ENCODE measurements around the gene SLC16A9. TPM values are rescaled to one million over a fixed set of nuclear protein-coding genes. Genes with fewer than 3 reads are reported as not detected.

The SLC16A9 gene
- total and polyA plus RNA-seq, 4 donors: 0.70 to 6.0 (median 1.9) TPM

- Histone ChIP-seq H3K4me1 (ENCODE audit: control insufficient read depth in 5 of 5, insufficient read depth in 5 of 5, low read length in 5 of 5) (no peaks in the 10 kb centered on the region), H3K9ac (ENCODE audit: insufficient read depth in 1 of 2, low read length in 2 of 2) (no peak overlapping the region), H3K27me3 (ENCODE audit: control insufficient read depth in 3 of 3, insufficient read depth in 3 of 3, low read length in 2 of 3) (no peaks in the 10 kb centered on the region), H3K27ac (ENCODE audit: low read depth in 1 of 2, low read length in 1 of 2) (no peak overlapping the region), H3K36me3 (ENCODE audit: control insufficient read depth in 4 of 4, insufficient read depth in 4 of 4, low read length in 4 of 4) (no peaks in the 10 kb centered on the region), H3K4me3 (no peak overlapping the region), H3K9me3 (ENCODE audit: control insufficient read depth in 4 of 4, insufficient read depth in 3 of 4, low read length in 3 of 4) (no peaks in the 10 kb centered on the region)
- DNase-seq (no peak), ATAC-seq (ENCODE audit: insufficient read depth, low FRiP score) (no peak)
- no peak for TF ChIP-seq CTCF (IDR thresholded peaks at IDR 0.05; ENCODE audit: control extremely low read depth, extremely low read depth)
- 69 to 85% methylated on average over 1 of the region's 1 CpG for WGBS, 2 donors
Measured at GRCh38 chr10:59698326-59698725, 11.3 kb downstream of the SLC16A9 start.

- H3K36me3 ChIP-seq (ENCODE audit: control insufficient read depth in 4 of 4, insufficient read depth in 4 of 4, low read length in 4 of 4): no peaks in the 10 kb centered on the region
- no peak overlapping the region for H3K4me3 ChIP-seq
- no peaks in the 10 kb centered on the region for H3K9me3 ChIP-seq (ENCODE audit: control insufficient read depth in 4 of 4, insufficient read depth in 3 of 4, low read length in 3 of 4)
- no peaks in the 10 kb centered on the region for H3K4me1 ChIP-seq (ENCODE audit: control insufficient read depth in 5 of 5, insufficient read depth in 5 of 5, low read length in 5 of 5)
- no peak overlapping the region for H3K27ac ChIP-seq (ENCODE audit: low read depth in 1 of 2, low read length in 1 of 2)
- 52 to 61% methylated on average over 3 of the region's 3 CpGs for WGBS, 2 donors
- no peak overlapping the region for H3K9ac ChIP-seq (ENCODE audit: insufficient read depth in 1 of 2, low read length in 2 of 2)
- no peak for ATAC-seq (ENCODE audit: insufficient read depth, low FRiP score)
- DNase-seq: no peak
- H3K27me3 ChIP-seq (ENCODE audit: control insufficient read depth in 3 of 3, insufficient read depth in 3 of 3, low read length in 2 of 3): no peaks in the 10 kb centered on the region
- TF ChIP-seq CTCF (IDR thresholded peaks at IDR 0.05; ENCODE audit: control extremely low read depth, extremely low read depth): no peak
Measured at GRCh38 chr10:59695637-59696036, 14.0 kb downstream of the SLC16A9 start.

- Histone ChIP-seq H3K27ac (ENCODE audit: low read depth in 1 of 2, low read length in 1 of 2) (no peak overlapping the region), H3K9ac (ENCODE audit: insufficient read depth in 1 of 2, low read length in 2 of 2) (no peak overlapping the region), H3K4me1 (ENCODE audit: control insufficient read depth in 5 of 5, insufficient read depth in 5 of 5, low read length in 5 of 5) (no peaks in the 10 kb centered on the region), H3K9me3 (ENCODE audit: control insufficient read depth in 4 of 4, insufficient read depth in 3 of 4, low read length in 3 of 4) (no peaks in the 10 kb centered on the region), H3K27me3 (ENCODE audit: control insufficient read depth in 3 of 3, insufficient read depth in 3 of 3, low read length in 2 of 3) (no peaks in the 10 kb centered on the region), H3K36me3 (ENCODE audit: control insufficient read depth in 4 of 4, insufficient read depth in 4 of 4, low read length in 4 of 4) (no peaks in the 10 kb centered on the region), H3K4me3 (no peak overlapping the region)
- WGBS, 2 donors: 93 to 97% methylated on average over 1 of the region's 1 CpG
- DNase-seq (no peak), ATAC-seq (ENCODE audit: insufficient read depth, low FRiP score) (no peak)
- TF ChIP-seq CTCF (IDR thresholded peaks at IDR 0.05; ENCODE audit: control extremely low read depth, extremely low read depth): no peak
Measured at GRCh38 chr10:59694936-59695335, 14.7 kb downstream of the SLC16A9 start.

GRCh38 chr10:59692113-59692512 lies 17.5 kb downstream of the SLC16A9 start:
- no peak for TF ChIP-seq CTCF (IDR thresholded peaks at IDR 0.05; ENCODE audit: control extremely low read depth, extremely low read depth)
- Histone ChIP-seq H3K4me3 (no peak overlapping the region), H3K9ac (ENCODE audit: insufficient read depth in 1 of 2, low read length in 2 of 2) (no peak overlapping the region), H3K4me1 (ENCODE audit: control insufficient read depth in 5 of 5, insufficient read depth in 5 of 5, low read length in 5 of 5) (no peaks in the 10 kb centered on the region), H3K9me3 (ENCODE audit: control insufficient read depth in 4 of 4, insufficient read depth in 3 of 4, low read length in 3 of 4) (no peaks in the 10 kb centered on the region), H3K27ac (ENCODE audit: low read depth in 1 of 2, low read length in 1 of 2) (no peak overlapping the region), H3K36me3 (ENCODE audit: control insufficient read depth in 4 of 4, insufficient read depth in 4 of 4, low read length in 4 of 4) (peaks cover 0 to 3% (median 0%) of the 10 kb centered on the region in 4 donors), H3K27me3 (ENCODE audit: control insufficient read depth in 3 of 3, insufficient read depth in 3 of 3, low read length in 2 of 3) (no peaks in the 10 kb centered on the region)
- ATAC-seq (ENCODE audit: insufficient read depth, low FRiP score) (no peak), DNase-seq (no peak)
- WGBS, 2 donors: 84 to 89% methylated on average over 2 of the region's 2 CpGs

Measured in lung (tissue), 12 donors.